Coronary artery (tissue), 2 donors: Measurements from ENCODE around the gene EOMES.
"Not testable (repeated sequence)": the region's sequence is repeated elsewhere in the genome, so short reads cannot be mapped to it uniquely, and the experiment has no call there.

ENCODE experiments used
- DNase-seq: peaks from one replicate; pipeline ENCODE4 v3.0.0-alpha.2; 2017; ENCODE audit warnings: low spot score
- H3K27ac ChIP-seq, 2 donors: fragments of 200-600 bp; sonication (generic); one replicate each; pipeline ENCODE4 v1.5.1; 2016 to 2019
- H3K4me3 ChIP-seq: fragments of 200-600 bp; sonication (generic); 2 replicates; pipeline ENCODE4 v1.5.1; 2016; ENCODE audit warnings: mild to moderate bottlenecking, moderate library complexity
- CTCF ChIP-seq: fragments of 200-600 bp; sonication (generic); IDR thresholded peaks from one replicate; pipeline ENCODE4 v1.5.1; 2019; ENCODE audit warnings: antibody characterized with exemption

The EOMES gene

GRCh38 chr3:27721717-27722564 is at the start of gene EOMES:
Gene EOMES (minus strand): TSS chr3:27722323. CDS start chr3:27722294, 29 bp downstream.
- no peak for TF ChIP-seq CTCF
- no peak within 1 kb of the TSS for H3K27ac ChIP-seq

GRCh38 chr3:27770384-27770783 is 48.3 kb upstream of the EOMES start:
- not testable (repeated sequence) for DNase-seq, H3K27ac ChIP-seq, H3K4me3 ChIP-seq

More at GRCh38 chr3:27721717-27722564, at the start of gene EOMES:
- peak within 1 kb of the TSS; percentile 69 for H3K4me3 ChIP-seq
- DNase-seq = no peak

- Histone ChIP-seq H3K27ac (no peak overlapping the region), H3K4me3 (no peak overlapping the region)
- TF ChIP-seq CTCF = no peak
- DNase-seq = no peak
Observed at GRCh38 chr3:27767000-27767399, 44.9 kb upstream of the EOMES start.

GRCh38 chr3:27758083-27758482 is 36.0 kb upstream of the EOMES start:
- DNase-seq = no peak
- H3K27ac ChIP-seq = no peak overlapping the region
- TF ChIP-seq CTCF = no peak
- no peak overlapping the region for H3K4me3 ChIP-seq

GRCh38 chr3:27756877-27757276 is 34.8 kb upstream of the EOMES start:
- no peak for TF ChIP-seq CTCF
- Histone ChIP-seq H3K4me3 (no peak overlapping the region), H3K27ac (no peak overlapping the region)
- DNase-seq = no peak

GRCh38 chr3:27752926-27753325 is 30.8 kb upstream of the EOMES start:
- no peak overlapping the region for H3K27ac ChIP-seq
- no peak for TF ChIP-seq CTCF
- H3K4me3 ChIP-seq = no peak overlapping the region
- no peak for DNase-seq

- no peak for DNase-seq
- no peak overlapping the region for H3K4me3 ChIP-seq
- no peak overlapping the region for H3K27ac ChIP-seq
- TF ChIP-seq CTCF = no peak
Observed at GRCh38 chr3:27749643-27750042, 27.5 kb upstream of the EOMES start.
